ENCODE data around the gene TYW1B.
"Not testable (repeated sequence)": the region's sequence is repeated elsewhere in the genome, so short reads cannot be mapped to it uniquely, and the experiment has no call there.

- TF ChIP-seq CTCF (IDR thresholded peaks at IDR 0.05; ENCODE audit: insufficient read depth, low read depth, low read length); EZH2 (IDR thresholded peaks at IDR 0.05; ENCODE audit: insufficient read depth, low read length): not testable (repeated sequence)
Measured at GRCh38 chr7:72867591-72867990, 39.6 kb upstream of the TYW1B start.

All from astrocyte (in vitro differentiated cells and primary cell).